ENCODE results near the gene ZNF728. TPM values are rescaled to one million over a fixed set of nuclear protein-coding genes. Genes with fewer than 3 reads are reported as not detected.

Gene ZNF728
- total RNA-seq (2021) (not detected in 2 replicates), Bru-seq, nascent RNA (percentile 10 among the genes with signal in this experiment), BruChase-seq, experiment 1, labeled RNA remaining after a 2-hour chase (percentile 11 among the genes with signal in this experiment), BruChase-seq, experiment 2, labeled RNA remaining after a 6-hour chase (not detected)
- long read RNA-seq, result 0 reads

DNA sequence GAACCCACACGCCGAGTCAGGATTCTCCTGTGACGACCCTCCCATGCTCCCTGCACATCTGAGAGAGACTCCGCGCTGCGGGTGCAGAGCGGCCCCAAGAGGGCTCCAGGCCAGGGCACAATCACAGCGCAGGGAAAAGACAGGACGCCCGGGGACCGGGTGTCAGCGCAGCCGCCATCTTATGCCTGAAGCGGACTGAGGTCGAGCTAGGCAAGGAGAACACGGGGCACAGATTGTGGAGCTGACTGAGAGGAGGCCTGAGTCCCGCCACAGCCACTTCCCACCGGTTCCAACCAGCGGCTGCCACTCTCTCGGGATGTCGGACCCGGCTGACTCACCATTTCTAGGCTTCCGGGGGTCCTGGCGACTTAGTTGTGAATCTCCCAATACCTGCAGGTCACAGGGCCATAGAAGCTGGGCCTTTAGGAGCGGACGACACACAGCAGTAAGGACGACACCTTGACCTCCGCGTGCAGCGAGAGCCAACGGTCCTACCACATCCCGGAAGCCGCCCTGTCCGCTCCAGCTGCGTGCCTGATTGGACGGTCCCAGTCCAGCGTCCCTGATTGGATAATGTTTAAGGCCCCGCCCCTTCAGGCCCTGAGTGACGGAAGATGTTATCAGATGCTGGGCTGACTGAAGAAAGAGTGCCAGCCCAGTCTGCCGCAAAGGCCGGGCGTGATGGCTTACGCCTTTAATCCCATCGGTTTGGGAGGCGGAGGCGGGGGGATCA lies at the start of gene ZNF728:
TSS of gene ZNF728 (minus strand) at position 487 of the 733 bp plus-strand sequence. CDS start at position 341, 146 bp downstream.
- Histone ChIP-seq H3K27ac (ENCODE audit: low read depth, low read length, poor library complexity, severe bottlenecking) (no peak within 1 kb of the TSS), H3K4me1 (ENCODE audit: insufficient read depth, low read length, poor library complexity, severe bottlenecking) (no peaks in the 10 kb centered on the region), H3K9me3 (ENCODE audit: low read depth, low read length, poor library complexity, severe bottlenecking) (peaks cover 21% of the 10 kb centered on the region), H3K4me3 (ENCODE audit: low read depth, low read length, poor library complexity, severe bottlenecking) (no peak within 1 kb of the TSS), H3K36me3 (ENCODE audit: insufficient read depth, low read length, poor library complexity, severe bottlenecking) (no peaks in the 10 kb centered on the region), H3K27me3 (replicated peaks; ENCODE audit: insufficient read depth, low read depth, low read length, poor library complexity) (no peaks in the 10 kb centered on the region)
- POLR2A ChIA-PET (ENCODE audit: low non-redundant PET), result no interaction called here
- no TSS peak for BruUV-seq (replicated peaks)
- intact Hi-C loops (cut with micrococcal nuclease; ENCODE audit: unreplicated experiment), result no loop called here
- TF ChIP-seq CTCF (conservative IDR thresholded peaks at IDR 0.05; ENCODE audit: low read depth, low read length) (no peak), EZH2 (IDR thresholded peaks at IDR 0.05; ENCODE audit: borderline replicate concordance, low read depth, low read length, poor library complexity, severe bottlenecking) (no peak)
- CTCF ChIA-PET, result no interaction called here
- DNase-seq (ENCODE audit: low spot score), result no peak

DNA sequence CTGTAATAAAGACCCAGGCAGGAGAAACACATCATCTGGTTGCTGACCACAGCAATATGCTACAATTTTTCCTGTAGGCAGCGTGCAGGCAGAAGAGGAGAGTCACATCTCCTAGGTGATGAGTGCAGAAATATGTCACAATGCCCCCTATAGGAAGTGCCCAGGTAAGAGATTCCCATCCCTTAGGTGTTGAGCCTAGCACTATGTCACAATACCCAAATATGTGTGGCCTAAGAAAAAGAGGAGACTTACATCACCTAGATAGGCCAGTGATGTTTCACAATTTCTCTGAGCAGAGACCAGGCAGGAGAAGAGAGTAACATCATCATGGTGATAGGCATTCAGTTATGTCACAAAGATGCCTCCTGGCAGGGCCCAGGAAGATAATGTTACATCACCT lies 49.4 kb upstream of the ZNF728 start:
- Histone ChIP-seq H3K4me3 (ENCODE audit: low read depth, low read length, poor library complexity, severe bottlenecking) (no peak overlapping the region), H3K4me1 (ENCODE audit: insufficient read depth, low read length, poor library complexity, severe bottlenecking) (no peaks in the 10 kb centered on the region), H3K9me3 (ENCODE audit: low read depth, low read length, poor library complexity, severe bottlenecking) (peaks cover 60% of the 10 kb centered on the region), H3K27ac (ENCODE audit: low read depth, low read length, poor library complexity, severe bottlenecking) (no peak overlapping the region), H3K27me3 (replicated peaks; ENCODE audit: insufficient read depth, low read depth, low read length, poor library complexity) (no peaks in the 10 kb centered on the region), H3K36me3 (ENCODE audit: insufficient read depth, low read length, poor library complexity, severe bottlenecking) (no peaks in the 10 kb centered on the region)
- no TSS peak for BruUV-seq (replicated peaks)
- intact Hi-C loops (cut with micrococcal nuclease; ENCODE audit: unreplicated experiment), result no loop called here
- POLR2A ChIA-PET (ENCODE audit: low non-redundant PET), result no interaction called here
- CTCF ChIA-PET, result no interaction called here
- DNase-seq (ENCODE audit: low spot score), result no peak
- TF ChIP-seq CTCF (conservative IDR thresholded peaks at IDR 0.05; ENCODE audit: low read depth, low read length), result no peak
- TF ChIP-seq EZH2 (IDR thresholded peaks at IDR 0.05; ENCODE audit: borderline replicate concordance, low read depth, low read length, poor library complexity, severe bottlenecking), result no peak

DNA sequence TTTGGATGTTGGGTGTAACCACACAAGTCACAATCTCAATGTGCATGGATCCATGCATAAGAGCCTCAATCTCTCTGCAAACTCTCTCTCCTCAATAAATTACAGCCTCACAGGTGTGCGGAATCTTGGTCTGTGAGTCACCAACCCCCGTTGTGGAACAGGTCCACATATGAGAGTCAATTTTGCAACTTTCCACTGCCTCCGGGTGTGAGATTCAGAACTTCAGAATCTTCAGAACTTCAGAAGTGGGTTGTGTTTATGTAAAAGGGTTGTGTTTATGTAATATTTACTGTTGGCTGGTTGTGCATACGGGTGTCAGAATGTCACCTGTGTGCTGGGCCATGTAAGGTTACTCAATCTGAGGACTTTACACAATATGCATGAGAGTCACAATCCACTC lies 46.3 kb upstream of the ZNF728 start:
- TF ChIP-seq EZH2 (IDR thresholded peaks at IDR 0.05; ENCODE audit: borderline replicate concordance, low read depth, low read length, poor library complexity, severe bottlenecking), result no peak
- TF ChIP-seq CTCF (conservative IDR thresholded peaks at IDR 0.05; ENCODE audit: low read depth, low read length), result no peak
- H3K27ac ChIP-seq (ENCODE audit: low read depth, low read length, poor library complexity, severe bottlenecking), result no peak overlapping the region
- no peak overlapping the region for H3K4me3 ChIP-seq (ENCODE audit: low read depth, low read length, poor library complexity, severe bottlenecking)
- peaks cover 47% of the 10 kb centered on the region for H3K9me3 ChIP-seq (ENCODE audit: low read depth, low read length, poor library complexity, severe bottlenecking)
- intact Hi-C loops (cut with micrococcal nuclease; ENCODE audit: unreplicated experiment), result no loop called here
- DNase-seq (ENCODE audit: low spot score), result no peak
- no peaks in the 10 kb centered on the region for H3K27me3 ChIP-seq (replicated peaks; ENCODE audit: insufficient read depth, low read depth, low read length, poor library complexity)
- H3K36me3 ChIP-seq (ENCODE audit: insufficient read depth, low read length, poor library complexity, severe bottlenecking), result no peaks in the 10 kb centered on the region
- ChIA-PET CTCF (no interaction called here), POLR2A (ENCODE audit: low non-redundant PET) (no interaction called here)
- BruUV-seq (replicated peaks), result no TSS peak
- no peaks in the 10 kb centered on the region for H3K4me1 ChIP-seq (ENCODE audit: insufficient read depth, low read length, poor library complexity, severe bottlenecking)
